ENCODE results near the gene CYGB. TPM values are rescaled to one million over a fixed set of nuclear protein-coding genes. Genes with fewer than 3 reads are reported as not detected.

The CYGB gene
- total and polyA plus RNA-seq, 10 of the 15 experiments (the other 5 are each of a cell fraction or from before 2014, with no cell fraction given) = 0.34 TPM; not detected in 9

- TF ChIP-seq RELB (IDR thresholded peaks at IDR 0.05; ENCODE audit: low read depth) (peak; percentile 91), MXI1 (IDR thresholded peaks at IDR 0.05; ENCODE audit: low read depth, low read length) (peak; percentile 54; the same call in 1 of the 2 replicates), NFXL1 (IDR thresholded peaks at IDR 0.05; ENCODE audit: borderline replicate concordance) (no peak), PRDM15 (CRISPR knock-in tag; IDR thresholded peaks at IDR 0.05) (no peak), SREBF1 (IDR thresholded peaks at IDR 0.05; ENCODE audit: low read length) (no peak), BCL11A (IDR thresholded peaks at IDR 0.05; ENCODE audit: low read depth, low read length) (peak; percentile 59), STAT3 (IDR thresholded peaks at IDR 0.05; ENCODE audit: low read depth, low read length) (0 out of 2 replicates have a peak, but pooled peaks have one; percentile 21), IRF3 (IDR thresholded peaks at IDR 0.05) (no peak), TBL1XR1 (IDR thresholded peaks at IDR 0.05; ENCODE audit: low read depth, low read length) (no peak), POU2F2 (IDR thresholded peaks at IDR 0.05; ENCODE audit: borderline replicate concordance, low read depth, low read length) (peak; percentile 93; the same call in 2 of the 3 replicates), GABPA (IDR thresholded peaks at IDR 0.05; ENCODE audit: low read depth) (no peak), ZNF384 (IDR thresholded peaks at IDR 0.05; ENCODE audit: borderline replicate concordance, low read depth, low read length) (peak; percentile 76), EGR1 (IDR thresholded peaks at IDR 0.05; ENCODE audit: borderline replicate concordance in 1 of 2, low read depth in 2 of 2, low read length in 2 of 2) (peak in 1 of 2 experiments; percentile 52; a peak in 1 of 3 replicates), ZNF622 (IDR thresholded peaks at IDR 0.05) (no peak), YY1 (IDR thresholded peaks at IDR 0.05; ENCODE audit: low read depth, low read length) (0 out of 2 replicates have a peak, but pooled peaks have one; percentile 18), EED (IDR thresholded peaks at IDR 0.05; ENCODE audit: low read depth) (peak; percentile 43; the same call in 1 of the 2 replicates), KLF5 (IDR thresholded peaks at IDR 0.05; ENCODE audit: partially characterized antibody) (peak; percentile 32), PAX5 (IDR thresholded peaks at IDR 0.05; ENCODE audit: borderline replicate concordance, low read depth, low read length) (peak; percentile 81), POLR2AphosphoS5 (IDR thresholded peaks at IDR 0.05; ENCODE audit: low read length) (peak; percentile 47; the same call in 1 of the 2 replicates), ATF2 (IDR thresholded peaks at IDR 0.05; ENCODE audit: low read length) (peak; percentile 64; the same call in 1 of the 2 replicates), MAX (IDR thresholded peaks at IDR 0.05; ENCODE audit: low read depth, low read length) (peak; percentile 70), NBN (IDR thresholded peaks at IDR 0.05) (peak; percentile 78), SP1 (IDR thresholded peaks at IDR 0.05; ENCODE audit: low read depth, low read length) (peak; percentile 54)
Observed at GRCh38 chr17:76515274-76515949, 22.1 kb downstream of the CYGB start (continued).
